HG03442 (cell line): ENCODE results near the gene VAV2.
"Not testable (repeated sequence)": the region's sequence is repeated elsewhere in the genome, so short reads cannot be mapped to it uniquely, and the experiment has no call there.

Experiments
- ATAC-seq: cut with Tn5 transposase; IDR thresholded peaks from one replicate; pipeline ENCODE4 v1.9.1; 2021; ENCODE audit warnings: mild to moderate bottlenecking, moderate library complexity; ENCODE audit not compliant: unreplicated experiment

The VAV2 gene

GRCh38 chr9:133897675-133898074 is 94.4 kb downstream of the VAV2 start:
- ATAC-seq: no peak

GRCh38 chr9:133896007-133896406 is 96.1 kb downstream of the VAV2 start:
- ATAC-seq: not testable (repeated sequence)

GRCh38 chr9:133895335-133895734 is 96.8 kb downstream of the VAV2 start:
- no peak for ATAC-seq

- ATAC-seq: no peak
These were observed 97.5 kb downstream of the VAV2 start for GRCh38 chr9:133894377-133895321.

- no peak for ATAC-seq
These were observed 98.7 kb downstream of the VAV2 start for GRCh38 chr9:133893191-133893994.

- no peak for ATAC-seq
These were observed 99.8 kb downstream of the VAV2 start for GRCh38 chr9:133892193-133892920.

- ATAC-seq: no peak
These were observed 100.4 kb downstream of the VAV2 start for GRCh38 chr9:133891741-133892140.

GRCh38 chr9:133890583-133890982 is 101.5 kb downstream of the VAV2 start:
- no peak for ATAC-seq

- no peak for ATAC-seq
These were observed 102.4 kb downstream of the VAV2 start for GRCh38 chr9:133889584-133890301.

GRCh38 chr9:133888809-133889491 is 103.2 kb downstream of the VAV2 start:
- ATAC-seq: no peak

- ATAC-seq: no peak
These were observed 103.9 kb downstream of the VAV2 start for GRCh38 chr9:133888048-133888808.

- no peak for ATAC-seq
These were observed 104.5 kb downstream of the VAV2 start for GRCh38 chr9:133887540-133888047.

- no peak for ATAC-seq
These were observed 105.3 kb downstream of the VAV2 start for GRCh38 chr9:133886563-133887501.

GRCh38 chr9:133884907-133885744 is 107.0 kb downstream of the VAV2 start:
- ATAC-seq: no peak

- ATAC-seq: no peak
These were observed 109.0 kb downstream of the VAV2 start for GRCh38 chr9:133882849-133883755.
